ENCODE measurements around the gene GRAMD1B.
"Not testable (repeated sequence)": the region's sequence is repeated elsewhere in the genome, so short reads cannot be mapped to it uniquely, and the experiment has no call there.

GRAMD1B gene

GRCh38 chr11:123653827-123654565 is 223.9 kb downstream of the GRAMD1B start:
- DNase-seq, result peak; percentile 42

DNA sequence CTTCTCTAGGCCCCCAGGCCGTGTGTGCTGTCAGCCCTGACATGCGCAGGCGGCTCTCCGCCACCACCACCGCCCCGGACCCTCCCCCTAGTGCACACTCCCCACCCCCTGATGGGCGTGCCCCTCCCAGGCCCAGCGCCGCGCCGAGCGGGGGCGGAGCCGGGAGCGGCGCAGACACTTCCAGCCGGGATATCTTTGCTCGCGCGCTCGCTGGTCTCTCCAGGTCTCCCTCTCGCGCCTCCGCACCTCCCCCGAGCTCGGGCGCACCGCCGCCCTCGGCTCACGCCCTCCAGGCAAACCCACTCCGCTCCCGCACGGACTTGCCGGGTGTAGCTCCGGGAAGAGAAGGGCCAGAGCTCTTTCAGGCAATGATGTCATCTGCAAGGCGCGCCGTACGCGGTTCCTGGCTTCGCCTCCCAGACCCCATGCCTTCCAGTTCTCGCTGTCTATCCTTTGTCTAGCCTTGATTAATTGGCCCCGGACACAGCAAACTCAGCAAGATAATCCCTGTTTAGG is 224.6 kb downstream of the GRAMD1B start, which contains the start of gene SCN3B:
TSS of gene SCN3B (minus strand) at position 59 of the 516 bp plus-strand sequence. CDS start 823 bp downstream, outside the sequence.
- DNase-seq, result peak; percentile 61

- no peak for DNase-seq
Measured at GRCh38 chr11:123659311-123659710, 229.2 kb downstream of the GRAMD1B start.

DNA sequence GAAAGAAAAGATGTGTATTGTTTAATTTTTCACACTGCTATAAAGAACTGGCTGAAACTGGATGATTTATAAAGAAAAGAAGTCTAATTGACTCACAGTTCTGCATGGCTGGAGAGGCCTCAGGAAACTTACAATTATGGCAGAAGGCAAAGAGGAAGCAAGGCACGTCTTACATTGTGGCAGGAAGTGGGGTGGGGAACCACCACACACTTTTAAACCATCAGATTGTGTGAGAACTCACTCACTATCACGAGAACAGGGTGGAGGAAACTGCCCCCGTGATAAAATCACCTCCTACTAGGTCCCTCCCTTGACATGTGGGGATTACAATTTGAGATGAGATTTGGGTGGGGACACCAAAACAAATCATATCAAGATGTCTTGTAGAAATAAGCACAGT is 229.9 kb downstream of the GRAMD1B start:
- not testable (repeated sequence) for DNase-seq

GRCh38 chr11:123665306-123665705 is 235.2 kb downstream of the GRAMD1B start:
- DNase-seq, result no peak

DNA sequence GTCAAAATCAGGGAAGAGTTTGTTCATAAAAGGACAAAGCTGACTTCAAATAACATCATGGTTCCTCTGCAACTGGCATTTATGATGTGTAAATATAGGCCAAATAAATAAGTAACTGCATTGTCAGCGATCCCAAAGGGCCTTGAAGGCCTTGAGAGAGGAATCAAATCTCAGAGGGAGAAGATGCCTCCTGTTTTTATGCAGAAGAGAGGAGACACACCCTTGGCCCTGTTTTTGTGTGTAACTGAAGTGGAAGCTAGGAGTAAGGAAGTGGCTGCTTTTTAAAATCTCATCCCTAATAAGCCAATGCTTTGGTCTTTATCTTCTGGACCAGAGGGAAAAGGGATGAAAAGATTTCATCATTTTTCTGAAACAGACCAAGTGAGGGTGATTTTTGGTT is 240.0 kb downstream of the GRAMD1B start:
- no peak for DNase-seq

DNA sequence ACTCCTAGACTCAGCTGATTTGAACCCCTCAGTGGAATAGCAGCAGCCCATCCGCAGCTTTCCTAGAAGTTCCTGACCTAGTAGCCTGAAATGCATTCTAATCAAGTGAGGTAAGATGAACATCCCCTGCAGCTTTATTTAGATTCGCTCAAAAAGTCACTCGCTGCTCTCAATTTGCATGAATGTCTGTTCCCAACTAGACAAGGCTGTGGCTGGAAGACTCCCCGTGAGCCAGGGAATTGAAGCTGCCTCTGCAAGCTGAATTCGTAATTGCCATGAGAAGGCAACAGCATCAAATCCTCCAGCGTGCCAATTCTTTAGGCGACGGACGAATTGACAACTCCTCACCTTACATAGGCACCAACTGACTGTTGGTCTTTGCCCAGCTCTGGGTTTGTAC is 241.5 kb downstream of the GRAMD1B start:
- DNase-seq, result no peak

DNA sequence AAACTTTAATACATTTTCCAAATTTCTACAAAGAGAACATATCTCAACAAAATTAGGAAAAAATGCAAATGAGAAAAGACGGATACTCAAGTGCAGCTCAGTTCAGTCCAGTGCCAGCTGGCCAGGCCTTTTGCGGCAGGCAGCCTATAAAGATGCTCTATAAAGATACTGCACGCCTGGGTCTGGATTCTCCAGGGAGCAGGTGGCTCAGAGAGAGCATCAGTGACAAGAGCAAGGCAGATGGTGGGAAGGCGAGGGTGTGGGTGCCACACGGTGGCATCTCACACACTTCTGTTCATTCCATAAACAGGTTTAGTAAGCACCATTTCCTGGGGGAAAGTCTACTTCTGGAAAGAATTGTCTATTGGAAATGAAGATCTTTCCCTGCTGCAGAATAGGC is 242.5 kb downstream of the GRAMD1B start:
- DNase-seq, result no peak

DNA sequence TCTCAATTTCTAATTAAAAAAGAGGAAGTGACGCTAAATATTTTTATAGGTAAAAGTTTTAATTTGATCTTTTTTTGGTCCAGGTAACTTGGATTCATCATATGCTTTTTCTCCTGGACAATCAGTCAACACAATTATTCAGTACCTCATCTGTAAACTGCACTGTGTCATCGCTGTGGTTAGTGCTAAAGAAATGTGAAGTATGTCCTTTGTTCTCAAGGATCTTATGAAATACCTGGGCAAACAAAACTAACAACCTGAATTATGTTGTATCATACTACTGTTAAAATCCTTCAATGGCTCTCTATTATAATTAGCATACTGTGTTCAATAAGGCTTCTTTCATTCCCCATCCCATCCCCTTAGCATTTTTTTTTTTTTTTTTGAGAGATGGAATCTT is 244.2 kb downstream of the GRAMD1B start:
- no peak for DNase-seq

All from fibroblast of skin of right biceps (primary cell).